ENCODE results near the gene YY1.

GRCh38 chr14:100329233-100330006 is 90.5 kb downstream of the YY1 start:
- TF ChIP-seq, protein P1, sequence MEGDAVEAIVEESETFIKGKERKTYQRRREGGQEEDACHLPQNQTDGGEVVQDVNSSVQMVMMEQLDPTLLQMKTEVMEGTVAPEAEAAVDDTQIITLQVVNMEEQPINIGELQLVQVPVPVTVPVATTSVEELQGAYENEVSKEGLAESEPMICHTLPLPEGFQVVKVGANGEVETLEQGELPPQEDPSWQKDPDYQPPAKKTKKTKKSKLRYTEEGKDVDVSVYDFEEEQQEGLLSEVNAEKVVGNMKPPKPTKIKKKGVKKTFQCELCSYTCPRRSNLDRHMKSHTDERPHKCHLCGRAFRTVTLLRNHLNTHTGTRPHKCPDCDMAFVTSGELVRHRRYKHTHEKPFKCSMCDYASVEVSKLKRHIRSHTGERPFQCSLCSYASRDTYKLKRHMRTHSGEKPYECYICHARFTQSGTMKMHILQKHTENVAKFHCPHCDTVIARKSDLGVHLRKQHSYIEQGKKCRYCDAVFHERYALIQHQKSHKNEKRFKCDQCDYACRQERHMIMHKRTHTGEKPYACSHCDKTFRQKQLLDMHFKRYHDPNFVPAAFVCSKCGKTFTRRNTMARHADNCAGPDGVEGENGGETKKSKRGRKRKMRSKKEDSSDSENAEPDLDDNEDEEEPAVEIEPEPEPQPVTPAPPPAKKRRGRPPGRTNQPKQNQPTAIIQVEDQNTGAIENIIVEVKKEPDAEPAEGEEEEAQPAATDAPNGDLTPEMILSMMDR (IDR thresholded peaks at IDR 0.05): no peak
- TF ChIP-seq ZFX (IDR thresholded peaks at IDR 0.05; ENCODE audit: borderline replicate concordance): no peak
